ENCODE measurements around the gene ATP6AP2.

The ATP6AP2 gene

DNA sequence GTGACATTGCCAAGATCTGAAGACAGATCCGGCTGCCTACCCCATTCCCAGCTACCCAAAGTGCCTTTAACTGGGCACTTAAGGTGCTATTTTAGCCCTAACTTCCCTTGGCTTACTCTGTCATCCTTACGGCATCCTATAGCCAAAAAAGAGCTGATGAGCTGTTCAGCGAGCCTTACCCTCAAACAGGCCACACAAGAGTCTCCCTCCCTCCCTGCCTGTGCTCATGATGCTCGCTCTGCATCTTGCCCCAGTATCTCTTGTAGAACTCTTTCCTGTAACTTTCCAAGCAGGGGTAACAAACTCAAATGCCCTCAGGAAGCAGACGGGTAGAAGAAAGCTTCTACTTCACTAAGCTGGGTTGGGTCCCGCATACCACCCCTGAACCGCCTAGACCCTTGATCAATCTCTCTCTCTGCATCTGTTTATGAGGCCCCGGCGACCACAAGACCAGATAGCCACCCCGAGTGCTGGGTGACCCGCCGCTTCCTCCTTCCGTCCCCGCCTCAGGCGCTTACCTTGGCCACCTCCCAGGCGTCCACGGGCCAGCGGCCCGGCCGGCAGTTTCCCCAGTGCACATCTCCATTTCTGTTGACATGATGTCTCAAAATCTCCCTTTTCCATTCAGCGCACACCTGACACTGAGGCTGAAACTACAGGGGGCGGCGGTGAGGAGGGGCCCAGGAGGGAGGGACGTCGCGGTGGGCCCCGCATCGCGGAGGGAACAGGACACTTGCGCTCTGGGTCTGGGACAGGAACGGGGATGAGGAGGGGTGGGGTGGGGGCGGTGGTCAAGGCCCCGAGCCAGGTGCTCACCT is 65.9 kb downstream of the ATP6AP2 start:
- DNase-seq: peak in 4 of 5 donors; percentile 3 to 49 (median 16)

DNA sequence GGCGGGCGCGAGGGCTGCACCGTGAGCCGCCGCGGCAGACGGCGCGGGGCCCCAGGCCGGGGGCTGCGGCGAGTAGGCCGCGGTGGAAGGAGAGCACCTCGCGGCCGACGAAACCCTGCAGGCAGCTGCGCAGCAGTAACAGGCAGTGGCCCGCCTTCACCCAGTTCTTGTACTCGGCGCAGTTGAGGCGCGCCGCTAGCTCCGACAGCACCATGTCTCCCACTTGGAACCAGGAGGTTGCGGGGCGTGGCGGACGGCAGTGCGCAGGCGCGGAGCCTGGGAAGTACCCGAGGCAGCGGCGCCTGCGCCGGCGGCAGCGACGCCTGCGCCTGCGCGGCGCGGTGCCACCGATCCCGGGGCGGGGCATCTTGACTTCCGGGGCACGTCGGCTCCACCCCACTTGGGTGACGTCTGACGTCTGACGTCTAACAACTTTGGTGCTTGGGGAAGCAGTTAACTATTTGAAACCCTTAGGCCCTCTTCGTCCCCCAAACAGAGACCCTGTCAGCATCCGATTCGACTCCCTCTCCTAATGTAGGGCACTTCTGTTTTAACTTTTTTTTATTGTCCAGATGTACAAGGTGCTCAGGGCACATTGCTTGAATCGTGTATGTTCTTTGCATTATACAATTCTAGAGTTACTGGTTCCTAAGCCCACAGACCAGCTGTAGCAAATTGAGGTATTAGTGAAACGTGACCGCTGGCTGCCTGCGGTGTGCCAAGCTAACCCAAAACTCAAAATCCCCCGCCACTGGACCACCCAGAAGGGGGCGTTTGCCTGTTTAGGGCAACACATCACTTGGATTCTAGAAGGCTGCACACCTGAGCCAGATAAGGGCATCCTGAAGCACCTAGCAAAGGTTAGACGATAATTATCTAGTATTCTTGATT is 66.8 kb downstream of the ATP6AP2 start, which contains the start of gene CXorf38:
Gene CXorf38 (minus strand): TSS at position 255 of the 891 bp plus-strand sequence. CDS start 41 bp downstream, at position 214.
- DNase-seq: peak; percentile 83 to 94 (median 88)

DNA sequence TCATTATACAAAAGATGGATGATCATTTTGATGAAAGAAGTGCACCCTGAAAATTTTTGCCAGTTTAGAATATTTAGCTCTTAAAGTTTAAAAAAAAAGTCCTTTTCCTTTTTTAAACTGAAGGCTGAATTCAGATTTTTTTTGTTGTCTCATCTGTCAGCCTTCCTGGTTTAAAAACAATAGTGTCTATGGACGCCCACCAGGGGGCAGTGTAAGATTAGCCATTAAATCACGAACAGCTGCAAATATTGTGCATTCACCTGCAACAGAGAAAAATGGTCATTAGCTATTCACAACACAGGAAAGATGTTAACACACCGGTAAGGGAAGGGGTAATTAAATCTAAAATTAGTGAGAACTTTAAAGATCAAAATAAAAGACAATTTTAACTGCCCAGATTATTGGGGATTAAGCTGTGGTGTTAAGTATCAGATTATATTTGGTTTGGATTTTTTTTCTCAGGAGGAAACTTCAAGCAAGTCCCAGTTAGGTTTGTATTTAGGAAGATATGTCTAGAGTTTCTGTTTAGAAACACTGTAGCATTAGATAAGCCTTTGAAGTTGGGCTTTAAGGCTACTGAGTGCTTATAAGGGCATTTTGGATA is 71.0 kb downstream of the ATP6AP2 start:
- peak; percentile 24 to 69 (median 55) for DNase-seq

DNA sequence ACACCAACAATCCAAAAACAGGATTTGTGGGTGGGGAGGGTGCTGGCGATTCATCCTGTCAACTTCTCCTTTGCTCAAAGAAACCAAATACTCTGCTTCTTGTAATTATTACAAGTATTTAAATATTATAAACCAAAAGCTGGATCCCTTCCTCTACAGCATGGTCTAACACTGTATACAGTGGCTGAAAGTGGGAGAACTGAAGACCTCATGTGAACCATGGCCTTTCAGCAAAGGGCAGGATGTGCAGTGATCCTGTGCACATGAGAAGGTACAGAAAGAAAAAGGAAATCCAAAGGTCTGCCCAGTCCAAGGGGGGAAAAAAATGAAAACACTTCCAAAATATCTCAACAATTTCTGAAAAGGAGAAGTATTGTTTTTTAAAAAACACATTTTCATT is 71.9 kb downstream of the ATP6AP2 start:
- DNase-seq: no peak

DNA sequence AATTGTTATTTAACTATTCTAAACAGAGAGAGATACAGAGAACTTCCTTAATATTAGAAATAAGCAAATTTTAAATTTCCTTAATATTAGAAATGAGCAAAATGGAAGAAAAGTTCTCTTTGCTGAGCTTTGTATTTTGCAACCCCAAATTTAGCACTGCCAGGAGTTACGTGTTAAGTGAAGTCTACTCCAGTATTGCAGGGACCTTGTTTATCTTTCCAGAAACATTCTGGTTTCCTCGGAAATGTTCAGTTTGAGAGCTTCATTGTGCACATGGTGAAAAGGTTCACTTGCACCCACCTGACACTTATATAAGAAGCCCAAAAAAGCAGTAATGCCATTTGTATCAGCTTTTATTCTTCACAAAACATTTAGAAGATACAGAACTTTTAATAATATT is 72.8 kb downstream of the ATP6AP2 start:
- no peak for DNase-seq

All from T-helper 1 cell (primary cell).